ENCODE data around the gene DHX8. TPM values are rescaled to one million over a fixed set of nuclear protein-coding genes. Genes with fewer than 3 reads are reported as not detected.
A peak's percentile ranks its signal among the peaks of the same experiment; 100 is the strongest.

Gene DHX8
- total RNA-seq, 6 experiments from 2014 or later: 57.2 to 65.6 (median 61.7) TPM

- H3K4me1 Mint-ChIP-seq (ENCODE audit: low read depth): peaks cover 36% of the 10 kb centered on the region
- no peak for TF ChIP-seq CTCF (IDR thresholded peaks at IDR 0.05)
- H3K4me3 Mint-ChIP-seq: no peak overlapping the region
- H3K9me3 Mint-ChIP-seq: no peaks in the 10 kb centered on the region
- H3K27ac Mint-ChIP-seq: peak overlapping the region; percentile 59; the same call in 1 of the 2 replicates
- H3K36me3 Mint-ChIP-seq (ENCODE audit: low read depth): peaks cover 6% of the 10 kb centered on the region; the same call in 1 of the 2 replicates
- no peak for DNase-seq
- H3K27me3 Mint-ChIP-seq (ENCODE audit: insufficient read depth): no peaks in the 10 kb centered on the region
Measured at GRCh38 chr17:43528319-43528987, 44.7 kb downstream of the DHX8 start.

GRCh38 chr17:43528988-43529814 is 45.4 kb downstream of the DHX8 start:
- Mint-ChIP-seq H3K36me3 (ENCODE audit: low read depth) (peaks cover 6% of the 10 kb centered on the region; the same call in 1 of the 2 replicates), H3K27me3 (ENCODE audit: insufficient read depth) (no peaks in the 10 kb centered on the region), H3K27ac (peak overlapping the region; percentile 86; the same call in 1 of the 2 replicates), H3K4me3 (no peak overlapping the region), H3K4me1 (ENCODE audit: low read depth) (peaks cover 36% of the 10 kb centered on the region), H3K9me3 (no peaks in the 10 kb centered on the region)
- TF ChIP-seq CTCF (IDR thresholded peaks at IDR 0.05): no peak
- DNase-seq: no peak

GRCh38 chr17:43529947-43530287 is 46.1 kb downstream of the DHX8 start:
- no peak for DNase-seq
- Mint-ChIP-seq H3K27me3 (ENCODE audit: insufficient read depth) (peaks cover 1% of the 10 kb centered on the region; the same call in 1 of the 2 replicates), H3K27ac (peak overlapping the region; percentile 86), H3K4me3 (peak overlapping the region; percentile 67), H3K4me1 (ENCODE audit: low read depth) (peaks cover 29% of the 10 kb centered on the region), H3K9me3 (no peaks in the 10 kb centered on the region), H3K36me3 (ENCODE audit: low read depth) (peaks cover 2% of the 10 kb centered on the region; the same call in 1 of the 2 replicates)
- no peak for TF ChIP-seq CTCF (IDR thresholded peaks at IDR 0.05)

- Mint-ChIP-seq H3K27me3 (ENCODE audit: insufficient read depth) (peaks cover 2% of the 10 kb centered on the region; the same call in 1 of the 2 replicates), H3K36me3 (ENCODE audit: low read depth) (no peaks in the 10 kb centered on the region), H3K4me1 (ENCODE audit: low read depth) (peaks cover 24% of the 10 kb centered on the region), H3K4me3 (peak overlapping the region; percentile 67), H3K9me3 (no peaks in the 10 kb centered on the region), H3K27ac (peak overlapping the region; percentile 86)
- TF ChIP-seq CTCF (IDR thresholded peaks at IDR 0.05): no peak
- peak; percentile 50 for DNase-seq
Measured at GRCh38 chr17:43530288-43531081, 46.7 kb downstream of the DHX8 start.

- Mint-ChIP-seq H3K4me1 (ENCODE audit: low read depth) (peaks cover 27% of the 10 kb centered on the region), H3K27ac (peak overlapping the region; percentile 86), H3K27me3 (ENCODE audit: insufficient read depth) (peaks cover 2% of the 10 kb centered on the region; the same call in 1 of the 2 replicates), H3K9me3 (no peaks in the 10 kb centered on the region), H3K4me3 (peak overlapping the region; percentile 67; the same call in 1 of the 2 replicates), H3K36me3 (ENCODE audit: low read depth) (no peaks in the 10 kb centered on the region)
- TF ChIP-seq CTCF (IDR thresholded peaks at IDR 0.05): no peak
- DNase-seq: no peak
Measured at GRCh38 chr17:43531082-43531378, 47.3 kb downstream of the DHX8 start.

Data from HFFc6 (cell line).